GM18873 (cell line): ENCODE measurements around the gene PMAIP1.
"Not testable (repeated sequence)": the region's sequence is repeated elsewhere in the genome, so short reads cannot be mapped to it uniquely, and the experiment has no call there.

Experiments
- ATAC-seq: cut with Tn5 transposase; IDR thresholded peaks from one replicate; pipeline ENCODE4 v1.9.1; 2021; ENCODE audit warnings: mild to moderate bottlenecking, moderate library complexity, moderate number of reproducible peaks; ENCODE audit not compliant: unreplicated experiment, low FRiP score

Gene PMAIP1

GRCh38 chr18:59899298-59900221, at the start of gene PMAIP1:
Gene PMAIP1 (plus strand): TSS chr18:59899996. CDS start chr18:59900178, 182 bp downstream.
- ATAC-seq: peak; percentile 46

GRCh38 chr18:59851784-59852399, 47.9 kb upstream of the PMAIP1 start:
- ATAC-seq: no peak

- no peak for ATAC-seq
Observed at GRCh38 chr18:59852548-59852947, 47.2 kb upstream of the PMAIP1 start.

GRCh38 chr18:59853380-59853779, 46.4 kb upstream of the PMAIP1 start:
- no peak for ATAC-seq

GRCh38 chr18:59853988-59854387, 45.8 kb upstream of the PMAIP1 start:
- not testable (repeated sequence) for ATAC-seq

DNA sequence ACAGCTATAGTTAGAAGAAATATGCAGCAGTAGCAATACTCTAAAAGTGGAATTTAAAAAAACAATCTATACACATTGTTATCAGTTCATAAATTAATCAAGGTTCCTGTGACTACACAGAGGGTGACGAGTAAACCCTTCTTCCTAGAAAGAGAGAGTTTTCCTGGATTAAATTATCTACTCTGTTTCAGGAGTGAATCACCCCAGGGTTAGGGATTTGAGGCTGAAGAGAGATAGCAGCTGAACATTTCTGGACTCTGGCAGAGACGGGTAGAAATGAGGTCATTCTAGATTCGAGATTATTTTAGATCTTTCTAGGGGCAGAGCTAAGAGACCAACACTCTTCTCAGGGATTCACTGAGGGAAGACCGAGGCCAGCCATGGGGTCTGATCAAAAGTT, 38.8 kb upstream of the PMAIP1 start:
- ATAC-seq: no peak

- ATAC-seq: peak; percentile 74
Observed at GRCh38 chr18:59861963-59862819, 37.6 kb upstream of the PMAIP1 start.

DNA sequence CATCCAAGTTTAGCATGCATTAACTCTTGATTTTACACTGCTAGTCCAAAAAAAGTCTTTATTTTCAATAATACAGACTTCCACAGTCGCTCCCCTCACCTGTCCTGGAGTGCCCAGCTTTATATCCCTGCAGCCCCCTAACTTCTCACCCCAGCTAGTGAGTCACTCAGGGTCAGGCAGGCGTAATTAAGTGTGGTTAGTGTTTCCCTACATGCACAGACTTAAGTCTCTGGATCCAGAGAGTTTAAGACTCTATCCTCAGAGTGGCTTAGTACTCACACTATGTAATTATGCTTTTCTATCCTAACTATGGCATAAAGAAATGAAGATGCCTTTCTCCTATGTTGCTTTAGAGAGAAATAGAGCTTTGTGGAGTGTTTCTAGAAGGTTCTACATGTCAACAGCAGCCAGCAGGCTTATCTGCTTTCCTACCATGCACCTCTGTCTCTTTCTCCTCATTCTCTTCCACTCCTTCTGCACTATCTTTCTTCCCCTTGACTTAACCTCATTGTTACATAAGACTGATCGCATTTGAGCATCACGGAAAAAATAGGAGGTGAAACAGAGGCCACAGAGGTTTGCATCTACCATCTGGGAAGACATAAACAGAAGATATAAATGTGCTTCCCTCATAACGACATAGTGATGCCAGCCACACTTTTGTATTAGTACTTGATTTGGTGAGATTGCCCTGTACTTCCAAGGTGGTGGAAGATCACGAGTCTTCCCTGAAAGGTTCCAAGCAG, 34.4 kb upstream of the PMAIP1 start:
- ATAC-seq: no peak

DNA sequence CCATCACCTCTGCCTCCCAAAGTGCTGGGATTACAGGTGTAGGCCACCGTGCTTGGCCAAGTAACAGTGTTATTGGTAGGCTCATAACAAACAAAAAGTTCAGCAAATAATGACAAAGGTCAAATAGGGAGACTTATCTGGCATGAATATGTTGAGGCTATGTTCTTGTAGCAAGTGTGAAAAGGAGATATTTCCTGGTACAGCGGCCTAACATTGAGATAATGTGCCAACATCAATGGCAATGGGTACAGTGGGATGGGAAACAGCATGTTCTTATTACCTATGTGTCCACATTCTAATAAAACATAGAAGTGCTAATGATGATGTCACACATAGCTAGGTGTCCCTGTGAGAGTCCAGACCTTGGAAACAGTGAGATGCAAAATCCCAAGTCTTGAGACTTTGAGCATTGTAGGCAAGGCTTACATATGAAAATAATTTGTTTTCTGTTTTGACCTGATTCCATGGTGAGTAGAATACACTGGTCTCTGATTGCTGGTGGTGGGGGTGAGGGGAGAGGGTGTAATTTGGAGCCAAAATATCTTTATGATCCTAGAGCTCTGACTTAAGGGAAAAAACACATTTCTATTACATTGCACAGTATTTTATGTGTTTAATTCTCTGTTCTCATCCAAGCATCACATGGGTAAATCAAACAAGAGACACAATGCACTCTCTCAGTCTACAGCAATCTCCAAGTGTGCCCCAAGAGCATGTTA, 33.1 kb upstream of the PMAIP1 start:
- ATAC-seq: no peak

DNA sequence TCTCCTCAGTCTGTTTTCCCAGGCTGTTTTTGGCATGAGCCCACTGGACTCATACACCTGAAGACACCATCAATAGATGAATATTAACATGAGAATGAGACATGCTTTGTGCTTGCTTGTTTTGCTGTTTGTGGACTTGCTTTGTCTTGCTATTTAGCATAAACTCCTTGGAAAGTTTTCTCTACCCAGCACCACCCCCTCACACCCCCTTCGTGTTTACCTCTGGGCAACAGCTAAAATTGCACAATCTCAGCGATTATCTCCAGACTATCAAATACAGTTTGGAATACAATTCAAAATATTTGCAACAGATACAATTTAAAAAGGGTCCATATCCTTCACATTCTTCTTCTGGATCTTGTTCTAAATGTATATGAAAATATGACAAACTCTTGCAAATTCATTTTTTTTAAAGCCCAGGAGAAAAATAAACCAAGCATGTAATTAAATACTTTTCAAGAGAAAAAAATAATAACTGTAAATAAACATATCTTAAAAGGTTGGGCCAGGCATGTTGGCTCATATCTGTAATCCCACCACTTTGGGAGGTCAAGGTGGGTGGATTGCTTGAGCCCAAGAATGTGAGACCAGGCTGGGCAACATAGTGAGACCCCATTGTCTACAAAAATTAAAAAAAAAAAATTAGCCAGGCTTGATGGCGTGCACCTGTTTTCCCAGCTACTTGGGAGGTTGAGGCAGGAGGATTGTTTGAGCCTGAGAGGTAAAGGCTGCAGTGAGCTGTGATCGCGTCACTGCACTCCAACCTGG, 32.3 kb upstream of the PMAIP1 start:
- ATAC-seq: no peak

DNA sequence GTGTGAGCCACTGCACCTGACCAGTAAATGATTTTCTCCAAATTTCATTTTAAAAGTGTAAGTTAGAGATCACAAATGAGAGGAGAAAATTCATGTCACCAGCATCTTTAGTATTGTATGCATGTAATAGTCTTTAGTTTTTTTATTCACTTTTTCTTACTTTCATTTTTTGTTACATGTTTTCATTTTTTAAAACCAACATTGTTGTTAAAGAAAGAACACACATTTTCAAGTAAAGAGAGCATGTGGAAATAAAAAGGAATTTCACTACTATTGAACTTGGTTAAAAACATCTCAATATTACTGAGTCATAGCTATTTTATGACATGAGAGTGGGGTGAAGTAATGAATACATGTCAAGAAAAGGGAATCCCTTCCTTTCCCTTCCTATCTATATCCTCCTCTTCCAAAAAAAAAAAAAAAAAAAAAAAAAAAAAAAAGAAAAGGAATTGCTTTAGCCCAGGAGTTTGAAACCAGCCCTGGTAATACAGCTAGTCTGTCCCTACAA, 29.1 kb upstream of the PMAIP1 start:
- no peak for ATAC-seq

DNA sequence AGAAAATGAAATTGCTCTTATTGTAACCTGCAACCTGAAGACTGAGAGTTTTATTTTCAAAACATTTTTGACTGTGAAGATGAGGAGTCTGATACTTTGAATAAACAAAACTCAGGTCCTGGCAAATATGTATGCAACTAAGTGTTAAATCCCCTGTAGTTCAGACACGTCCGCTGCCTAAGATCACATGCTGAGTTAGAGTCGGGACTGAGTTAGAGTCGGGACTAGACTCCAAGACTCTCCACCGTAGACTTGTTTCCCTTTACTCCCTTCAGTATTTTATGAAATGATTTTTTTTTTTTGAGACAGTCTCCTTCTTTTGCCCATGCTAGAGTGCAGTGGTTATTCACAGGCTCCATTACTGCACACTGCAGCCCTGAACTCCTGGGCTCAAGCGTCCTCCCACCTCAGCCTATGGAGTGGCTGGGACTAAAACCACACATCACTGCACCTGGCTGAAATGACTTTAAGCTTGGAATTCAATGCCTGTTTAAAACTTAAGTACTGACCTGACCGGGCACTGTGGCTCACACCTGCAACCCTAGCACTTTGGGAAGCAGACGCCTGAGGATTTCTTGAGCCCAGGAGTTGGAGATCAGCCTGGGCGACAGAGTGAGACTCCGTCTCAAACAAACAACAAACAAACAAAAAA, 28.0 kb upstream of the PMAIP1 start:
- no peak for ATAC-seq

DNA sequence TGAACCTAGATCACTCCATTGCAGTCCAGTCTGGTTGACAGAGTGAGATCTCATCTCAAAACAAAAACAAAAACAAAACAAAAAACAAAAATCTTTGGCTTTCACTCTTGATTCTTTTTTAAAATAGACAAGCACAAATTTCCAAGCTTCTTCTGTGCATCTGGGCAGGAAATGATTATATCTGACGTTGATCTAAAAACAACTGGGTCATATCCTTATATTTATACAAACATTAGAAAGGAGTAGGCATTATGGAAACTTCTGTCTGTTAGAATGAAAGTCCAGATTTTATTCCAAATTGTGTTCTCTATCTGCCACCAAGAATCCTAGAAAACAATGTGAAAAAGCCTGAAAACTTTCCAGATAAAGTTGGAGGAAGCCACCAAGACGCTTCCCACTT, 26.2 kb upstream of the PMAIP1 start:
- no peak for ATAC-seq

DNA sequence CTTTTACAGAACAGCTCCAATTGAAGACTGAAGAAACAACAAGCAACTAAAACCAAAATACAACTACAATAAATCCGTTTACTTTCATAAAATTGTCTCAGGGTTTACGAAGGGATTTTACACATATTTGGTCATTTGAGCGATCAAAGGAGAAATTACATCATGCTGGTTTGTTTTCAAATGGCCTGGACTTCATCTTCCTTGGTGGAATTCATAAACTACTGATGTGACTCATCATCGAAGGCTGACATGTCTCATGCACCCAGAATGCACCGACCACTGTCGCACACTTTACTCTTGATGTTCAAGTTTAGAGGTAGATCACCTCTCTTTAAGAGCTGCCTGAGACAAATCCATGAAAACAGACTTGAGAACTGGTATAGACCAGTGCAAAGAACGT, 25.6 kb upstream of the PMAIP1 start:
- no peak for ATAC-seq

DNA sequence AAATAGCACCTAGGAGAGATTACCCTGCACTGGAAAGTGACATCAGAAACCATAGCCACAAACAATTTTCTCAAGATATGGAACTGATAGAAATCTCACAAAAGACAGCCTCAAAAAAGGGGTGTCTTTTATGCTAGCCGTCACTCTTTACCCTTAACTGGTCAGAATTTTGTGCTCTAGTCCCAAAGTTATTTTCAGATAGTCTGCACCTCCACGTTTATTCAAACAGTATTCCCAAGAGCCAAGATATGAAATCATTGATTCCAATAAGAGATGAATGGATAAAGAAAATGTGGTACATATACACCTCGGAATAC, 23.5 kb upstream of the PMAIP1 start:
- ATAC-seq: peak; percentile 79

GRCh38 chr18:59877361-59877760, 22.4 kb upstream of the PMAIP1 start:
- no peak for ATAC-seq

- no peak for ATAC-seq
Observed at GRCh38 chr18:59878644-59879043, 21.2 kb upstream of the PMAIP1 start.
